ENCODE data around the gene RPS4Y2. TPM values are rescaled to one million over a fixed set of nuclear protein-coding genes. Genes with fewer than 3 reads are reported as not detected.

RPS4Y2 gene
- total RNA-seq, 1 experiment from 2014 or later: not detected

DNA sequence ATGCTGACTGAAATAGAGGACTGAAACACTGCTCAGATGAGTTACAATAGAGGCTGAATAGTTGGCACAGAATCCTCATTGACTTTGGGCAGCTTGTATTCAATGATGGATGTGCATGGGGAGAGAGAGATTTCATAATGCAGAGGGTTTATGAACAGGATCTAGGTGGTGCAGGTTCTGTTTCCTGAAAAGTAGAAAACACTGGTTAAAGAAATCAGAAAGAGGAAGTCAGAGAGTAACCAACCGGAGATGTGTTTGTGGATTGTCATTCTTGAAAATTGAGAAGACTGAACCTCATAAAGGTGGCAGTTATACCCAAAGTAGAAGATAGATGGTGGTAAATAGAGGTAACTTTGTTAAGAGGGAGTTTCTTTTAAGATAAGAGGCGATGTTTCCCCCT, 8.0 kb downstream of the RPS4Y2 start:
- Mint-ChIP-seq H3K4me3 (ENCODE audit: unreplicated experiment) (no peak overlapping the region), H3K27ac (ENCODE audit: low read depth, unreplicated experiment) (no peak overlapping the region), H3K36me3 (ENCODE audit: insufficient read depth, unreplicated experiment) (no peaks in the 10 kb centered on the region), H3K4me1 (ENCODE audit: insufficient read depth, unreplicated experiment) (no peaks in the 10 kb centered on the region), H3K9me3 (ENCODE audit: unreplicated experiment) (no peaks in the 10 kb centered on the region), H3K27me3 (ENCODE audit: insufficient read depth, unreplicated experiment) (no peaks in the 10 kb centered on the region)
- intact Hi-C loops (cut with micrococcal nuclease): no loop called here
- ChIA-PET CTCF (no interaction called here), POLR2A (no interaction called here)
- no TSS peak for BruUV-seq (replicated peaks)
- TF ChIP-seq, protein P1, sequence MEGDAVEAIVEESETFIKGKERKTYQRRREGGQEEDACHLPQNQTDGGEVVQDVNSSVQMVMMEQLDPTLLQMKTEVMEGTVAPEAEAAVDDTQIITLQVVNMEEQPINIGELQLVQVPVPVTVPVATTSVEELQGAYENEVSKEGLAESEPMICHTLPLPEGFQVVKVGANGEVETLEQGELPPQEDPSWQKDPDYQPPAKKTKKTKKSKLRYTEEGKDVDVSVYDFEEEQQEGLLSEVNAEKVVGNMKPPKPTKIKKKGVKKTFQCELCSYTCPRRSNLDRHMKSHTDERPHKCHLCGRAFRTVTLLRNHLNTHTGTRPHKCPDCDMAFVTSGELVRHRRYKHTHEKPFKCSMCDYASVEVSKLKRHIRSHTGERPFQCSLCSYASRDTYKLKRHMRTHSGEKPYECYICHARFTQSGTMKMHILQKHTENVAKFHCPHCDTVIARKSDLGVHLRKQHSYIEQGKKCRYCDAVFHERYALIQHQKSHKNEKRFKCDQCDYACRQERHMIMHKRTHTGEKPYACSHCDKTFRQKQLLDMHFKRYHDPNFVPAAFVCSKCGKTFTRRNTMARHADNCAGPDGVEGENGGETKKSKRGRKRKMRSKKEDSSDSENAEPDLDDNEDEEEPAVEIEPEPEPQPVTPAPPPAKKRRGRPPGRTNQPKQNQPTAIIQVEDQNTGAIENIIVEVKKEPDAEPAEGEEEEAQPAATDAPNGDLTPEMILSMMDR (IDR thresholded peaks at IDR 0.05; ENCODE audit: unreplicated experiment): no peak
- DNase-seq (ENCODE audit: unreplicated experiment): no peak

- no peaks in the 10 kb centered on the region for H3K36me3 Mint-ChIP-seq (ENCODE audit: insufficient read depth, unreplicated experiment)
- H3K9me3 Mint-ChIP-seq (ENCODE audit: unreplicated experiment): no peaks in the 10 kb centered on the region
- no TSS peak for BruUV-seq (replicated peaks)
- ChIA-PET CTCF (no interaction called here), POLR2A (no interaction called here)
- TF ChIP-seq, protein P1 (IDR thresholded peaks at IDR 0.05; ENCODE audit: unreplicated experiment): no peak
- no peak overlapping the region for H3K27ac Mint-ChIP-seq (ENCODE audit: low read depth, unreplicated experiment)
- no peak for DNase-seq (ENCODE audit: unreplicated experiment)
- H3K27me3 Mint-ChIP-seq (ENCODE audit: insufficient read depth, unreplicated experiment): no peaks in the 10 kb centered on the region
- no peaks in the 10 kb centered on the region for H3K4me1 Mint-ChIP-seq (ENCODE audit: insufficient read depth, unreplicated experiment)
- intact Hi-C loops (cut with micrococcal nuclease): no loop called here
- no peak overlapping the region for H3K4me3 Mint-ChIP-seq (ENCODE audit: unreplicated experiment)
These were observed 9.2 kb downstream of the RPS4Y2 start for GRCh38 chrY:20765117-20765516.

DNA sequence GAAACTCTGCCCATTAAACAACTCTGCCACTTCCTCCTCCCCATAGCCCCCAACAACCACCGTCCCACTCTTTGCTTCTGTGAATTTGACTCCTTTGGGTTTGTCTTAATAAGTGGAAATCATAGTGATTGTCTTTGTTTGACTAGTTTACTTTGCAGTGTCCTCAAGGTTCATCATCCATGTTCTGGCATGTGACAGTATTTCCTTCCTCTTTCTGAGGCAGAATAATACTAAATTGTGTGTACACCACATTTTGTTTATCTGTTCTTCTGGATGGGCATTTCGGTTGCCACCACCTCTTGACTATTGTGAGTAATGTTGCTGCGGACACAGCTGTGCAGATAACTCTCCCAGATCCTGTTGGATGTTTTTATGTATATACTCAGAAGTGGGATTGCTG, 14.8 kb downstream of the RPS4Y2 start:
- intact Hi-C loops (cut with micrococcal nuclease): no loop called here
- ChIA-PET CTCF (no interaction called here), POLR2A (no interaction called here)
- no peak overlapping the region for H3K4me3 Mint-ChIP-seq (ENCODE audit: unreplicated experiment)
- DNase-seq (ENCODE audit: unreplicated experiment): no peak
- no peaks in the 10 kb centered on the region for H3K4me1 Mint-ChIP-seq (ENCODE audit: insufficient read depth, unreplicated experiment)
- TF ChIP-seq, protein P1 (IDR thresholded peaks at IDR 0.05; ENCODE audit: unreplicated experiment): no peak
- no peaks in the 10 kb centered on the region for H3K9me3 Mint-ChIP-seq (ENCODE audit: unreplicated experiment)
- no TSS peak for BruUV-seq (replicated peaks)
- no peak overlapping the region for H3K27ac Mint-ChIP-seq (ENCODE audit: low read depth, unreplicated experiment)
- no peaks in the 10 kb centered on the region for H3K27me3 Mint-ChIP-seq (ENCODE audit: insufficient read depth, unreplicated experiment)
- no peaks in the 10 kb centered on the region for H3K36me3 Mint-ChIP-seq (ENCODE audit: insufficient read depth, unreplicated experiment)

DNA sequence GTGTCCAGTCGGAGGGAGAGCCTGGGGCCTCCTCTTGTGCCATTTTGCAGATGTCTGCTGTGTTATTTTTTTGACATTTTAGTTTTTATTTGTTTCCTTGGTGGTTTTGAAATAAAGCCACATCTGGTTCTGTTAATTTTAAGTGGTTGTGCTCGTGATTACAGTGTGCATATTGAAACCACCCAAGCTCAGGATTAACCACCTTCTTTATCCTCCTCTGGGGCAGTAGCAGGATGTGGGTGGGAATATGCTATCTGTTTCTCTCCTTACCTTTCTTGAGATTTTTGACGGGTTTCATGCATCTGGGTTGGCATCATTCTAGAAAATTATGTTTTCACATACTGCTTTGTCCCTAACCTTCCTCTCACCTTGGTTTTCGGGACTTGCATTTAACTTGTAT, 20.2 kb downstream of the RPS4Y2 start:
- no peaks in the 10 kb centered on the region for H3K4me1 Mint-ChIP-seq (ENCODE audit: insufficient read depth, unreplicated experiment)
- no peak overlapping the region for H3K27ac Mint-ChIP-seq (ENCODE audit: low read depth, unreplicated experiment)
- no peaks in the 10 kb centered on the region for H3K36me3 Mint-ChIP-seq (ENCODE audit: insufficient read depth, unreplicated experiment)
- POLR2A ChIA-PET: no interaction called here
- TF ChIP-seq, protein P1 (IDR thresholded peaks at IDR 0.05; ENCODE audit: unreplicated experiment): no peak
- DNase-seq (ENCODE audit: unreplicated experiment): no peak
- no peak overlapping the region for H3K4me3 Mint-ChIP-seq (ENCODE audit: unreplicated experiment)
- no peaks in the 10 kb centered on the region for H3K9me3 Mint-ChIP-seq (ENCODE audit: unreplicated experiment)
- H3K27me3 Mint-ChIP-seq (ENCODE audit: insufficient read depth, unreplicated experiment): no peaks in the 10 kb centered on the region
- intact Hi-C loops (cut with micrococcal nuclease): no loop called here
- CTCF ChIA-PET: no interaction called here
- BruUV-seq (replicated peaks): no TSS peak

Measured in MCF 10A (cell line).